ENCODE measurements around the gene AMBRA1. TPM values are rescaled to one million over a fixed set of nuclear protein-coding genes. Genes with fewer than 3 reads are reported as not detected.

Gene AMBRA1
- total and polyA plus RNA-seq, 2 donors (not counting 3 experiments of a cell fraction or from before 2014, with no cell fraction given), result 18.4 to 32.4 TPM

- Histone ChIP-seq H3K36me3 (ENCODE audit: control insufficient read depth in 2 of 2, extremely low read depth in 1 of 2, insufficient read depth in 2 of 2, low read length in 2 of 2) (no peaks in the 10 kb centered on the region), H3K4me2 (ENCODE audit: insufficient read depth, low read length) (no peak overlapping the region), H3K9me1 (replicated peaks; ENCODE audit: control insufficient read depth, extremely low read depth, insufficient read depth, low read length) (no peaks in the 10 kb centered on the region), H3K27me3 (ENCODE audit: control insufficient read depth in 2 of 2, insufficient read depth in 2 of 2, low read length in 2 of 2) (no peaks in the 10 kb centered on the region), H3K79me2 (ENCODE audit: control insufficient read depth, insufficient read depth, low read length) (peaks cover 63% of the 10 kb centered on the region), H3K4me1 (ENCODE audit: control insufficient read depth, extremely low read depth, insufficient read depth, low read length) (peaks cover 37% of the 10 kb centered on the region), H3K9me3 (replicated peaks; ENCODE audit: control insufficient read depth, insufficient read depth, low read length) (no peaks in the 10 kb centered on the region), H3K9ac (replicated peaks; ENCODE audit: extremely low read depth, insufficient read depth, low read length) (no peak overlapping the region), H3K27ac (ENCODE audit: insufficient read depth, low read depth, low read length) (no peak overlapping the region), H4K20me1 (replicated peaks; ENCODE audit: control insufficient read depth, extremely low read depth, insufficient read depth, low read length) (no peaks in the 10 kb centered on the region), H2AFZ (ENCODE audit: low read depth, low read length) (no peak overlapping the region), H3K4me3 (replicated peaks in 1 of 3; ENCODE audit: insufficient read depth in 1 of 3, low read depth in 1 of 3, low read length in 3 of 3) (no peak overlapping the region)
- TF ChIP-seq CTCF (IDR thresholded peaks at IDR 0.05; ENCODE audit: extremely low read depth in 1 of 2, insufficient read depth in 1 of 2, low read depth in 1 of 2, low read length in 2 of 2) (no peak), FOS (IDR thresholded peaks at IDR 0.05; ENCODE audit: borderline replicate concordance, insufficient read depth, low read length) (no peak), POLR2AphosphoS5 (IDR thresholded peaks at IDR 0.05; ENCODE audit: insufficient read depth, low read depth, low read length) (no peak), EZH2 (IDR thresholded peaks at IDR 0.05; ENCODE audit: borderline replicate concordance, low read depth, low read length, severe bottlenecking) (no peak), MYC (IDR thresholded peaks at IDR 0.05; ENCODE audit: low read depth, low read length) (no peak), MAX (IDR thresholded peaks at IDR 0.05; ENCODE audit: insufficient read depth, insufficient read length) (no peak), POLR2A (IDR thresholded peaks at IDR 0.05; ENCODE audit: low read depth, low read length) (no peak), GATA2 (IDR thresholded peaks at IDR 0.05; ENCODE audit: insufficient read depth, insufficient read length, low read depth, low read length) (no peak), JUN (IDR thresholded peaks at IDR 0.05; ENCODE audit: borderline replicate concordance, insufficient read depth, insufficient read length, low read depth) (no peak)
- POLR2A ChIA-PET, result no interaction called here
- DNase-seq (ENCODE audit: low read depth, low spot score) (no peak), FAIRE-seq (no peak)
- CTCF ChIA-PET, result interaction anchor here (1.4 to 2.0 kb wide), 3 partner anchors 12 to 58 kb away, joined by 4 to 6 read pairs (median 5); no protein-coding TSS in a partner anchor
- dilution Hi-C loops (cut with MboI; ENCODE audit: extremely low pct_ligation_motif_present, low sequenced_read_pairs) (no loop called here), intact Hi-C loops (cut with micrococcal nuclease) (no loop called here)
- no TSS peak for BruUV-seq (replicated peaks)
Observed at GRCh38 chr11:46559815-46560214, 34.0 kb downstream of the AMBRA1 start.
